Panc1 (cell line): ENCODE data around the gene AGAP1. TPM values are rescaled to one million over a fixed set of nuclear protein-coding genes. Genes with fewer than 3 reads are reported as not detected.

Source experiments
- ATAC-seq: fragments of 200-7000 bp; cut with Tn5 transposase; 2 replicates; pipeline ENCODE4 v1.9.1; 2020; ENCODE audit warnings: mild to moderate bottlenecking, moderate library complexity
- BruUV-seq: library from RNA; stranded (reverse); fragments of 400-500 nt; replicated peaks from 2 replicates; lab custom pipeline; 2021; lab: Mats Ljungman, UMichigan
- CTCF ChIA-PET: fragments of 300-600 bp; sonication (Branson Sonifier 250); formaldehyde crosslinking; loops from one replicate; lab custom pipeline; 2022; ENCODE audit warnings: antibody characterized with exemption; lab: Charles Lee
- POLR2A ChIA-PET: fragments of 300-600 bp; sonication (Branson Sonifier 250); formaldehyde crosslinking; loops from one replicate; lab custom pipeline; 2022; ENCODE audit warnings: antibody characterized with exemption; lab: Charles Lee
- DNase-seq: peaks from one replicate; pipeline ENCODE4 v3.0.0-alpha.2; 2010; ENCODE audit warnings: low read depth, low spot score
- H3K27ac ChIP-seq: 2 replicates; pipeline ENCODE4 v1.5.1; 2011; ENCODE audit warnings: mild to moderate bottlenecking, low read length, inconsistent platforms
- H3K27me3 ChIP-seq: fragments of 200-500 bp; sonication (Bioruptor generic); 2 replicates; pipeline ENCODE4 v1.6.0; 2014; ENCODE audit warnings: low read length, inconsistent platforms; ENCODE audit not compliant: control insufficient read depth, insufficient read depth
- H3K36me3 ChIP-seq: fragments of 200-500 bp; sonication (Bioruptor generic); 2 replicates; pipeline ENCODE4 v1.5.1; 2014; ENCODE audit warnings: inconsistent platforms, mild to moderate bottlenecking, low read length, moderate library complexity; ENCODE audit not compliant: control insufficient read depth, insufficient read depth
- H3K4me1 ChIP-seq: 2 replicates; pipeline ENCODE4 v1.5.1; 2011; ENCODE audit warnings: inconsistent platforms, mild to moderate bottlenecking, low read length, moderate library complexity; ENCODE audit not compliant: control insufficient read depth, insufficient read depth
- H3K4me3 ChIP-seq, 2 experiments: 2 replicates each; pipeline ENCODE4 v1.5.1; 2011 to 2012; ENCODE audit warnings: low read depth in 2 of 2, low read length in 2 of 2, mild to moderate bottlenecking in 2 of 2, inconsistent platforms in 1 of 2, moderate library complexity in 1 of 2
- H3K9me3 ChIP-seq: fragments of 200-500 bp; sonication (Bioruptor generic); 2 replicates; pipeline ENCODE4 v1.5.1; 2014; ENCODE audit warnings: low read depth, mild to moderate bottlenecking, inconsistent platforms, low read length, moderate library complexity; ENCODE audit not compliant: control insufficient read depth, insufficient read depth
- POLR2AphosphoS5 ChIP-seq: IDR thresholded peaks from 2 replicates; pipeline ENCODE4 v1.6.1; 2012; ENCODE audit warnings: mild to moderate bottlenecking, low read depth, low read length, moderate library complexity
- SIN3A ChIP-seq: IDR thresholded peaks from 2 replicates; pipeline ENCODE4 v1.6.1; 2012; ENCODE audit warnings: low read depth, mild to moderate bottlenecking, low read length, moderate library complexity, borderline replicate concordance; ENCODE audit not compliant: insufficient read depth
- TCF7L2 ChIP-seq: IDR thresholded peaks from 2 replicates; pipeline ENCODE4 v1.6.1; 2011; ENCODE audit warnings: mild to moderate bottlenecking, low read depth, low read length, inconsistent platforms
- in situ Hi-C: cut with HindIII; loops from 2 replicates; pipeline ENCODE4 v1.10.0; 2016; ENCODE audit warnings: low sequenced_read_pairs, low pct_unique_long_range_greater_than_20kb
- intact Hi-C: fragments of 100-400 bp; cut with micrococcal nuclease; formaldehyde crosslinking; loops from one replicate; pipeline ENCODE4 v1.10.0; 2022; ENCODE audit not compliant: unreplicated experiment
- total RNA-seq: library from RNA; stranded (reverse); gene quantifications from one replicate; pipeline ENCODE4 v1.2.1, GENCODE V29; 2021; ENCODE audit not compliant: unreplicated experiment
- TF ChIP-seq, protein P1 (sequence below): fragments of 450-650 bp; IDR thresholded peaks from 2 replicates; pipeline ENCODE4 v1.5.1; 2017; ENCODE audit warnings: mild to moderate bottlenecking
- TF ChIP-seq, protein P2 (sequence below), 2 experiments: IDR thresholded peaks; 2 replicates each; pipeline ENCODE4 v1.6.1; 2011 to 2012; ENCODE audit warnings: low read depth in 2 of 2, control low read depth in 1 of 2, low read length in 1 of 2, mild to moderate bottlenecking in 1 of 2, moderate library complexity in 1 of 2; ENCODE audit not compliant: insufficient read depth in 1 of 2

Gene AGAP1
- total RNA-seq, 1 experiment from 2014 or later, result 38.9 TPM

DNA sequence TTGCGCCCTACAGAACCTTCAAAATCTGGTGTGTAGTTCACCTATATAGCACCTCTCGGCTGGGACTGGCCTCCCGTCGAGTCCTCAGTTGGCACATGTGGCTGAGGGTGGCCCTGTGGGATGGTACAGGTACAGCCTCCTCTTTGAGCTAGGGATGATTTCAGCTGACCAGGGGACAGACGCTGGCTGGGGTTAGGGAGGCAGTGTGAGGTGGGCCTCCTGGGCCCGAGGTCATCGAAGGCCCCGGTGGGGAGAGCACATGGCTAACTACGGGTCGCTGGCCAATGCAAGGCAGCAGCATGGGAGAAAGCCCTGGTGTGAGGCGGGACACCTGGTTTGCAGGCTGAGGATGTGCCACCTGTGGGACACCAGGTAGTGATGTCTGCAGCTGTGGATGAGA lies 369.6 kb downstream of the AGAP1 start:
- POLR2A ChIA-PET, result no interaction called here
- BruUV-seq, result no TSS peak
- intact Hi-C loops, result no loop called here

DNA sequence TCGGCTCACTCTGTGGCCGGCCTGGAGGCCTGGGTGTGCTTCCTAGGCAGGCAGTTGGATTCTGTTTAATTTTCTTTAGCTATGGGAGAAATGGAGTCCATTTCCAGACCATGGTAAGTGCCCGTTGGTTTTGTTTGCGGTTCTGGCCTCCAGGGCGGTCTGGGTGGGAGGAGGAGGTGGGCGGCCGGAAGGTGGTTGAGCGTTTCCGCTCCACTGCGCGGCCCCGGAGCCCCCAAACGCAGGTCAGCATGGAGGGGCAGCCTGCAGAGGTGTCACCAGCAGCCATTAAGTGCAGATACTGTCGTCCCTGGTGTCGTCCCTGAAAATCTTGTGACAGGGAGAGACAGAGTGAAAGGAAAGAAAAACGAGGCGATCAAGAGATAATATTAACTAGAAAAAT lies 370.5 kb downstream of the AGAP1 start:
- CTCF ChIA-PET, result no interaction called here
- in situ Hi-C loops (no loop called here), intact Hi-C loops (no loop called here)
- H3K27ac ChIP-seq, result no peak overlapping the region
- ATAC-seq, result no peak
- POLR2A ChIA-PET, result no interaction called here
- no peaks in the 10 kb centered on the region for H3K4me1 ChIP-seq
- H3K27me3 ChIP-seq, result no peaks in the 10 kb centered on the region
- no TSS peak for BruUV-seq
- no peaks in the 10 kb centered on the region for H3K9me3 ChIP-seq
- no peaks in the 10 kb centered on the region for H3K36me3 ChIP-seq
- H3K4me3 ChIP-seq, result no peak overlapping the region
- no peak for DNase-seq
- TF ChIP-seq POLR2AphosphoS5 (no peak), SIN3A (no peak), TCF7L2 (no peak)
- TF ChIP-seq, protein P1, sequence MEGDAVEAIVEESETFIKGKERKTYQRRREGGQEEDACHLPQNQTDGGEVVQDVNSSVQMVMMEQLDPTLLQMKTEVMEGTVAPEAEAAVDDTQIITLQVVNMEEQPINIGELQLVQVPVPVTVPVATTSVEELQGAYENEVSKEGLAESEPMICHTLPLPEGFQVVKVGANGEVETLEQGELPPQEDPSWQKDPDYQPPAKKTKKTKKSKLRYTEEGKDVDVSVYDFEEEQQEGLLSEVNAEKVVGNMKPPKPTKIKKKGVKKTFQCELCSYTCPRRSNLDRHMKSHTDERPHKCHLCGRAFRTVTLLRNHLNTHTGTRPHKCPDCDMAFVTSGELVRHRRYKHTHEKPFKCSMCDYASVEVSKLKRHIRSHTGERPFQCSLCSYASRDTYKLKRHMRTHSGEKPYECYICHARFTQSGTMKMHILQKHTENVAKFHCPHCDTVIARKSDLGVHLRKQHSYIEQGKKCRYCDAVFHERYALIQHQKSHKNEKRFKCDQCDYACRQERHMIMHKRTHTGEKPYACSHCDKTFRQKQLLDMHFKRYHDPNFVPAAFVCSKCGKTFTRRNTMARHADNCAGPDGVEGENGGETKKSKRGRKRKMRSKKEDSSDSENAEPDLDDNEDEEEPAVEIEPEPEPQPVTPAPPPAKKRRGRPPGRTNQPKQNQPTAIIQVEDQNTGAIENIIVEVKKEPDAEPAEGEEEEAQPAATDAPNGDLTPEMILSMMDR, result no peak
- TF ChIP-seq, protein P2, sequence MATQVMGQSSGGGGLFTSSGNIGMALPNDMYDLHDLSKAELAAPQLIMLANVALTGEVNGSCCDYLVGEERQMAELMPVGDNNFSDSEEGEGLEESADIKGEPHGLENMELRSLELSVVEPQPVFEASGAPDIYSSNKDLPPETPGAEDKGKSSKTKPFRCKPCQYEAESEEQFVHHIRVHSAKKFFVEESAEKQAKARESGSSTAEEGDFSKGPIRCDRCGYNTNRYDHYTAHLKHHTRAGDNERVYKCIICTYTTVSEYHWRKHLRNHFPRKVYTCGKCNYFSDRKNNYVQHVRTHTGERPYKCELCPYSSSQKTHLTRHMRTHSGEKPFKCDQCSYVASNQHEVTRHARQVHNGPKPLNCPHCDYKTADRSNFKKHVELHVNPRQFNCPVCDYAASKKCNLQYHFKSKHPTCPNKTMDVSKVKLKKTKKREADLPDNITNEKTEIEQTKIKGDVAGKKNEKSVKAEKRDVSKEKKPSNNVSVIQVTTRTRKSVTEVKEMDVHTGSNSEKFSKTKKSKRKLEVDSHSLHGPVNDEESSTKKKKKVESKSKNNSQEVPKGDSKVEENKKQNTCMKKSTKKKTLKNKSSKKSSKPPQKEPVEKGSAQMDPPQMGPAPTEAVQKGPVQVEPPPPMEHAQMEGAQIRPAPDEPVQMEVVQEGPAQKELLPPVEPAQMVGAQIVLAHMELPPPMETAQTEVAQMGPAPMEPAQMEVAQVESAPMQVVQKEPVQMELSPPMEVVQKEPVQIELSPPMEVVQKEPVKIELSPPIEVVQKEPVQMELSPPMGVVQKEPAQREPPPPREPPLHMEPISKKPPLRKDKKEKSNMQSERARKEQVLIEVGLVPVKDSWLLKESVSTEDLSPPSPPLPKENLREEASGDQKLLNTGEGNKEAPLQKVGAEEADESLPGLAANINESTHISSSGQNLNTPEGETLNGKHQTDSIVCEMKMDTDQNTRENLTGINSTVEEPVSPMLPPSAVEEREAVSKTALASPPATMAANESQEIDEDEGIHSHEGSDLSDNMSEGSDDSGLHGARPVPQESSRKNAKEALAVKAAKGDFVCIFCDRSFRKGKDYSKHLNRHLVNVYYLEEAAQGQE (IDR thresholded peaks at IDR 0.05; ENCODE audit: insufficient read depth in 1 of 2, low read depth in 2 of 2, low read length in 1 of 2), result no peak

More for the DNA sequence above, 369.6 kb downstream of the AGAP1 start:
- CTCF ChIA-PET, result no interaction called here
- no peaks in the 10 kb centered on the region for H3K27me3 ChIP-seq
- H3K4me3 ChIP-seq, result no peak overlapping the region
- ATAC-seq (no peak), DNase-seq (no peak)
- no peak overlapping the region for H3K27ac ChIP-seq
- H3K9me3 ChIP-seq, result no peaks in the 10 kb centered on the region
- TF ChIP-seq, protein P1, result no peak
- TF ChIP-seq, protein P2 (IDR thresholded peaks at IDR 0.05; ENCODE audit: insufficient read depth in 1 of 2, low read depth in 2 of 2, low read length in 1 of 2), result no peak
- TF ChIP-seq POLR2AphosphoS5, result no peak
- no peak for TF ChIP-seq TCF7L2
- no peak for TF ChIP-seq SIN3A
- in situ Hi-C loops, result no loop called here
- no peaks in the 10 kb centered on the region for H3K36me3 ChIP-seq
- H3K4me1 ChIP-seq, result no peaks in the 10 kb centered on the region
